ENCODE measurements around the gene ATRX.

DNA sequence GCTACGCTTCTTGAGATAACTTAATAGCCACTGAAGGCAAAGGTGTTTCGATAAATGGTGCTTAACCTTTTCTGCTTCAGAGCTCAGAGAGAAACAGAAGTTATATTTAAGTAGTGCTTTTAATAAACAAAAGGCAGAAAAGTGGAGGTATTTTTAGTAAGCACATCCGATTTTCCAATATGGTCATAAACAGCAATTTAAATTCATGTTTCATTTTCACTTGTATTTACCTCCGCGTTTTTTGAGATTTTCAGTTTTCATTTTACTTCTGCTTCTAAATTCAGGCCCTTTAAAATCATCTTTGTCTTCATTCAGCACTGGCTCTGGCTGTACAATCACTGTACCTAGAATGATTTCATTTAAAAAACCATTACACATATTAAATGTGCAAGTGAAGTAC lies 92.4 kb downstream of the ATRX start:
- TF ChIP-seq POLR2A (IDR thresholded peaks at IDR 0.05; ENCODE audit: low read depth, low read length) (no peak), POLR2AphosphoS5 (IDR thresholded peaks at IDR 0.05; ENCODE audit: low read depth, low read length) (no peak)

Data from GM12892 (cell line).